Iris pigment epithelial cell (primary cell): Measurements from ENCODE around the gene SERTAD4.
A peak's percentile ranks its signal among the peaks of the same experiment; 100 is the strongest.

Experiments used
- DNase-seq: peaks from one replicate; pipeline ENCODE4 v3.0.0-alpha.2; 2011; ENCODE audit warnings: low read depth

The SERTAD4 gene

DNA sequence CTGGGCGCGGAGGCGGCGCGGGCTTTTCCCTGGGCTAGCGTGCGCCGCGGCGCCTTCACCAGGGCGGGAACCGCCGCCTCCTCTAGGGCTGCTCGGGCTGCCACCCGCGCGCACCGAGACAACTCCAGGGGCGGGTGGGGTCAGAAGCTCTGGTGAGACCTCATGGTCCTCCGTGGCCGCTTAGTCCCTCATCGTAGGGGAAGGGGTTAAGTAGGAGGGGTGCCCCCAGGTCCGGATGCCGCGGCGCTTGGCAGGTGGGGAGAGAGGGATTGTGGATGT, 559 bp downstream of the SERTAD4 start:
- no peak for DNase-seq

DNA sequence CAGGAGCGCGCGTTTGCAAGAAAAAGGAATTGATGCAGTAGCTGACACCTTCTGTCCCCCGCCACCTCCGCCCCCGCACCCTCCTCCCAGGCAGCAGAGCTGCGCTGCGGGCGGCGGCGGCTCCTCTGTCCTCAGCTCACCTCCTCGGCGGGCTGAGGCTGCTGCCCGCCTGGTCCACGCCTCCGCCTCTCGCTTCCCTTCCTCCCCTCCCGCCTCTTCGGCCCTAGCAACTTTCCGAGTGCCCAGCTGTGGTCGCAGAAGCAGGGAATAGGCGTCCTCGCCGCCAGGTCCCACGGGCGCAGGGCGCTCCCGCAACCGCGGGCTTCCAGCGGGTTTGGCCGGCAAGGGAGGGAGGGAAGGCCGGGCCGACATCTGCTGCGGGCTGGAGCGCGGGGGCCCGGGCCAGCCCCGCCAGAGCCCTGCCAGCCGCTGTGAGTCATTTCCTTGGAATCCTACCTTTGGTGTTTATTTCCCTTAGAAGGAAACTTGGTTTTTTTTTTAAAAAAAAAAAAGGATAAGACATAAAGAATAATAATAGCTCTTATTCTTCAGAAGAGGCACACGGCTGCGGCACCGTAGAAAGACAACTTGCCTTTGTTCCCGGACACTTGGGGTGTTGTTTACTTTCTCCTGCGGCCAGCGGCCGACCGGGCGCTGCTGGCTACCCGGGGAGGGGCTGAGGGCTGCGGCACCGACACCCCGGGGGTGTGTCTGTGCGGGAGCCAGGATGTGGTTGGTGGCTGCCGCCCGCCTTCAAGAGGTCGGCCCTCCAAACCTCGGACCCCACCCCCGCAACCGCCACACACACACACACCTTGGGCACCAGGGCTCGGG, 1.1 kb downstream of the SERTAD4 start:
- peak; percentile 64 for DNase-seq

GRCh38 chr1:210234329-210234757, 1.7 kb downstream of the SERTAD4 start:
- no peak for DNase-seq

GRCh38 chr1:210235363-210236053, 2.9 kb downstream of the SERTAD4 start:
- no peak for DNase-seq

DNA sequence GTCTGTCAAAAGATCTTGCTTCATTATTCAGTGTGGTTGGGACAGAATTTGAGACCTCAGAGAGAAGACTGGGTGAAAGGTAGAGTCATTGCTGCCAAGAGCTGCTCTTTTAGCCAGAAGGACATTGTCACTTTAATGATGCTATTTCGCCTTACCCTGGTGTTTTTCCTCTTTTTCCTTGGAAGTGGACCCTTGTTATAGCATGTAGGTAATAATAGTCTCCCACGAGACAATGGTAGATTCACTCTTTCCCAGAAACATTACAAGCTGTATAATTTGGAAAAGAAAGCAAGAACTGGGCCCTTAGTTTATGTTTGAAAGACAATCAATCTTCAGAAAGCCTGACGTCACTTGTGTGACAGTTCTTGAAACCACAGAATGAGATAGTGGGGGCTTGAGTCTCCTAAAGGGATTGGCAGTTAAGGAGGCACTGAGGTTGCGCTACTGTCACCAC, 3.8 kb downstream of the SERTAD4 start:
- no peak for DNase-seq

- peak; percentile 33 for DNase-seq
These were observed 4.3 kb downstream of the SERTAD4 start for GRCh38 chr1:210236840-210237409.

DNA sequence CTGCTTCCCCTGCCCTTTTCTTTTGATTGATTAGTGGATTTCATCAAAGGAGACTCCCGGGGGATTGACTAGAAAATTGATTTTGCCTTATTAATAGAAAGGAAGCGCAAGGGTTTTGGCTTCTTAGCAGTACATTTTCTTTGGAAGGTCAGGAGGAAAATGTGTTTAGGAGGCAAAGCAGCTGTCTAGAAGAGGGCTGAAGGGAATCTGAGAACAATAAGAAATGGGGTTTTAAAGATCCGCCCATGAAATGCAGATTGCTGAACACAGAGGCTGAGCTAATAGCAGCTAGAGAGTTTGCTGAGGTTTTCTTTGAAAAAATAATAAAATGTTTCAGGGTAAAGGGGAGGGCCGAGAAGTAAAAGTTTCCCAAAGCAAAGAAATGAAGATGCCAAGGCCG, 4.9 kb downstream of the SERTAD4 start:
- DNase-seq: no peak

- no peak for DNase-seq
These were observed 5.4 kb downstream of the SERTAD4 start for GRCh38 chr1:210237981-210238380.

- peak; percentile 84 for DNase-seq
These were observed 6.9 kb downstream of the SERTAD4 start for GRCh38 chr1:210239349-210240111.

- no peak for DNase-seq
These were observed 8.5 kb downstream of the SERTAD4 start for GRCh38 chr1:210241121-210241520.

GRCh38 chr1:210244746-210245367, 12.3 kb downstream of the SERTAD4 start:
- DNase-seq: no peak

DNA sequence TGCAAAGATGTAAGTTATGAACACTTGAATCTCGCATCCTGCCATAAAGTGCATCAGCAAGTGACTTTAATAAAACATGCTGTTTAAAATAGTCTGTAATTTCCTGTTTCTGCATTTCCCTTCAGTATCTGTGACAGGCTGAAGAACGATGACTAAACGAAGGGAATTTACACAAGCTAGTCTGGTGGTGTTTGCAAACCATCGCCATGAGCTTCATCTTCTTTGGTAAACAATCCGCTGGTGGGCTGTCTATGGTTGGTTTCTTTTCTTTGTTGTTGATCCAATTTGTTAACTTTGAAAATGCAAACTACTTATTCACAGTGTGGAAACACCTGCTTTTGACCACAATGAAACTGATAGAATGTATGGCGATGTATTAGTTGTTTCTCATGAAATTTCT, 13.9 kb downstream of the SERTAD4 start:
- peak; percentile 47 for DNase-seq

DNA sequence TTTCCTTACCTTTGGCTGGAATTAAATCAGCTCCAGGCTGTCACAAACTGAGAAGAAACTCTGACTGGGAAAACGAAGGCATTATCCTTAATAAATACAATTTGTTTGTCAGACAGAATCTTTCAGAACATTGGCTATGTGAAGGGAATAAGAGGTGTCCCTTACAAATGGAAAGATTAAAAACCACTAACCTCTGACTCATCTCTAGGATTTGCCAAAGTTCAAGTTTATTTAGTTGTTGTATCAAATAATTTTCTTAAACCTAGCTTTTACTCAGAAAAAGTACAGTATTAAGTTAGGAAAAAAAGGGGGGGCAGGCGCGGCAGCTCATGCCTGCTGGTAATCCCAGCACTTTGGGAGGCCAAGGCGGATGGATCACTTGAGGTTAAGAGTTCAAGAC, 15.7 kb downstream of the SERTAD4 start:
- DNase-seq: peak; percentile 14

DNA sequence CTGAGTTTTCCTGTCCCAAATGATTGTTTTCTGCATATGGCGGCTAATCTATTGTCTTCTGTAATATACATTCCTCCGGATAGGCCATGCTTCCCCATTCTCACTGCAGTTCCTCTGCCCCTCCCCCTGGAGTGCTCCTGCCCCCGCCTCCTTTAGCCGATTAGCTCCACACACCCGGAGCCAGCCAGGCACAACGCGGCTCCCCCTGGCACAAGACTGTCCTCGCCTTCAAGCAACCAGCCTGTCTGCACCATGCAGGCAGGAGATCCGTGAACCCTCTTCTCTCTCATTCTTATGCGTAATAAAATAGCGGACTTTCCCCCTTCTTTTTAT, 18.0 kb downstream of the SERTAD4 start:
- no peak for DNase-seq

GRCh38 chr1:210250998-210251679, 18.5 kb downstream of the SERTAD4 start:
- no peak for DNase-seq

- DNase-seq: no peak
These were observed 19.3 kb downstream of the SERTAD4 start for GRCh38 chr1:210251680-210252490.

DNA sequence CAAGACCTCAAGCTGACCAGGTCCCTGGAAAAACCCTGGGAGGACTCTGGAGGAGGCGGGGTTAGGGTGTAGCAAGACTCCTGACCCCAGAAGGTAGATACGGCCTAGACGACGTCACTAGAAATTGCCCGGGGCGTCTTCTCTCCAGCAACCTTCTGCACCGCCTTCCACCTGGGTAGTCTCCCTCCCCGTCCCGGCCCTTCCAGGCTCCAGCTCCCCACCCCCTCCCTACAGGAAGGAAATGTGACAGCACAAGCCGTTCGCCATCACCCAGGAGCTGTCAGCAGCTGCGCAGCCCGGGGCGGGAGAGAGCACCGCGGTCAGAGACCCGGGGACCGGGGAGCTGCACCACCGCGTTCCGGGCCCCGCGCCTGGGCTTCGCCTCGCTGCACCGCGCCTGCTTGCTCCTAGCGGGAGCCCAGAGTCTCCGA, 20.0 kb downstream of the SERTAD4 start:
- no peak for DNase-seq

- no peak for DNase-seq
These were observed 21.7 kb downstream of the SERTAD4 start for GRCh38 chr1:210254298-210254697.

DNA sequence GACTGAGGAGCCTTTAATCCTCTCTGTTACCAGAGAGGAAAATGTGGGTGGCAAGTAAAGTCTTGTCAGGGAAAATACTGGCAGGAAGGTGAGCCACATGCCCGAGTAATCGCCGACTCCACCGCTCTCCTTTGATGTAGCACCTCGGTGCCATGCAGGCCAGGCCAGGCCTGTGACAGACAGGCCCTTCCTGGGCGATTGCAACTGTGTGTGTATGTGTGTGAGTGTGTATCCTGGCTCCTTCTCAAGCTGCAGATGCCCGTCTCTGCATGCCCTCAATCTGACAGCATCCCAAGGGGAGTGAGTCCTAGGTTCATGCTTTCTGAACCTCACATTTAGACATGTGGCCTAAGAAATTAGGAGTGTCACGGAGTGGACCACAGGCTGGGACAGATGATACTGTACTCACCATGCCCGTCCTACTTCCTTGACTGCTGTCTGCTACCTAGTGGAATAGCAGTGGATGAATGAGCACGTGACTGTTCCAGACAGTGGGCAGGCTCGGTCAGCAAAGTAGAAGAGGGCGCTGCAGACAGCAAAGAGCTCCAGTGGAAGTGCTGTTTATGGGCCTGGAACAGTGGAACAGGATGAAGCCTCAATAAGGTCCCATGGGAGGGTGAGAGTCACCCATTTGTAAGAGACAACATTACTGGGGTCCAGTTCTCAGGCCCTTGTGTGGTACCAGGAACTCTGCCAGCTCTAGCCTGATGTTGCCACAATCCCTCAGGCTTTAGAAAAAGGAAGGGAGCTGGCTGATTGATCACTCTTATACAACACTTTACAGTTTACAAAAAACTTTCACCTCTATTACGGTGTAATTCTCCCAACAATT, 25.3 kb downstream of the SERTAD4 start:
- no peak for DNase-seq

GRCh38 chr1:210259561-210259960, 27.0 kb downstream of the SERTAD4 start:
- peak; percentile 19 for DNase-seq
